Sigmoid colon (tissue), 7 donors: ENCODE measurements around the gene DDX17. TPM values are rescaled to one million over a fixed set of nuclear protein-coding genes. Genes with fewer than 3 reads are reported as not detected.

Experiments used
- DNase-seq: peaks from one replicate; pipeline ENCODE4 v3.0.0-alpha.2; 2019
- H3K27ac ChIP-seq, 4 donors: fragments of 200-600 bp; sonication (generic); one replicate each; pipeline ENCODE4 v1.5.1; 2016 to 2019; ENCODE audit warnings: mild to moderate bottlenecking in 1 of 4
- H3K27me3 ChIP-seq, 3 donors: fragments of 200-600 bp; sonication (generic); one replicate each; pipeline ENCODE4 v1.5.1; 2019; ENCODE audit warnings: mild to moderate bottlenecking in 1 of 3
- H3K36me3 ChIP-seq, 4 donors: fragments of 200-600 bp; sonication (generic); one replicate each; pipeline ENCODE4 v1.5.1; 2016 to 2019
- H3K4me1 ChIP-seq, 4 donors: fragments of 200-600 bp; sonication (generic); one replicate each; pipeline ENCODE4 v1.5.1; 2017 to 2019
- H3K4me3 ChIP-seq, 4 donors: fragments of 200-600 bp; sonication (generic); one replicate each; pipeline ENCODE4 v1.5.1; 2017 to 2019; ENCODE audit warnings: mild to moderate bottlenecking in 2 of 4, moderate library complexity in 1 of 4
- H3K9me3 ChIP-seq, 4 donors: fragments of 200-600 bp in 3 of 4; sonication (generic) in 3 of 4; one replicate each; pipeline versions ENCODE4 v1.5.1 to v1.6.1; 2013 to 2019
- EP300 ChIP-seq, 4 donors: sonication (generic); formaldehyde crosslinking; IDR thresholded peaks; one replicate each; pipeline ENCODE4 v1.6.1; 2017; ENCODE audit warnings: antibody characterized with exemption in 4 of 4
- POLR2A ChIP-seq, 2 donors: fragments of 450-650 bp; IDR thresholded peaks; one replicate each; pipeline ENCODE4 v1.6.1; 2016; ENCODE audit warnings: antibody characterized with exemption in 2 of 2, mild to moderate bottlenecking in 2 of 2, moderate library complexity in 2 of 2
- POLR2AphosphoS5 ChIP-seq, 4 donors: sonication (generic); formaldehyde crosslinking; IDR thresholded peaks; one replicate each; pipeline ENCODE4 v1.6.1; 2017; ENCODE audit warnings: antibody characterized with exemption in 4 of 4
- WGBS, 2 donors: extraction: QIAGEN DNeasy Blood & Tissue Kit; methylation state at CpG; one replicate each; pipeline ENCODE4 v1.1.7; 2013; 5-methylcytosine and 5-hydroxymethylcytosine counted together
- intact Hi-C: fragments of 100-400 bp; cut with DNase I; formaldehyde crosslinking; loops from one replicate; pipeline ENCODE4 v1.15.1; 2023
- polyA plus RNA-seq, 3 donors: library from polyadenylated mRNA; stranded (reverse); fragments of 200-250 nt; gene quantifications; one replicate each; pipeline ENCODE4 v1.2.3, GENCODE V29; 2013
- total RNA-seq, 4 donors: library from RNA; depleted of rRNA; stranded (reverse); fragments of >200 nt; gene quantifications; one replicate each; pipeline ENCODE4 v1.1.0, GENCODE V29; 2016
- TF ChIP-seq, protein P1 (sequence below), 4 experiments: fragments of 450-650 bp in 3 of 4; fragments of 200-600 bp in 1 of 4; IDR thresholded peaks; one replicate each; pipeline ENCODE4 v1.5.1; 2016 to 2019; ENCODE audit warnings: antibody characterized with exemption in 4 of 4, mild to moderate bottlenecking in 3 of 4, moderate library complexity in 2 of 4
- donor health status: healthy with polysubstance abuse.
- donor health status: Bipolar disorder and iron deficiency.
- donor health status: healthy.

DDX17 gene
- total and polyA plus RNA-seq, 7 donors = 54.7 to 630 (median 504) TPM

DNA sequence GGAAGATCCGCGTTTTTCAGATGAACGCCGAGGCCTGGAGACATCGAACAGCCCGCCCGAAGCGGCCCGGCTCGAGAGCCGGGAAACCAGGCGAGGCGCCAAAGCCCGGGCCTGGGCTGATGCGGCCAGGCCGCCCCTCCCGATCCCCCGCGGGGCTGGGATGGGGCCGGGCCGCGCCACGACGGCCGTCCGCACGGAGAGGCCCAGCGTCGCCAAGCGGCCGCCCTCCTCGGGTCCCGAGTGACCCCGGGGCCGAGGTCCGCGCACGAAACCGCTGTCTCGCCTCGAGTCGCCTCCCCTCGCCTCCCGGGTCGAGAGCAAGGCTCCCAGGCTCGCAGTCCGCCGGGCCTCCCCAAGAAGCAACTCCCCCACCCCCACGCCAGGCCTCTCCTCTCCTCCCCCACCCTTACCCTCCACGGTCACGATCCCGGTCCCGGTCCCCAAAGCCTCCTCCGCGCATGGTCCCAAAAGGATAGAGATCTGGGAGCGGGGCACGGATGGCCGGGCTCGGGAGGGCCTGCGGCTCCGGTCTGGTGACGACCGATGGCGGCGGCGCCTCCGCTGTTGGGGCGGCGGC lies 482 bp downstream of the DDX17 start:
- intact Hi-C loops = loop anchor here (2.0 to 10.0 kb wide), 4 partner anchors 38 to 451 kb away; partner anchors contain the start of genes KDELR3, MAFF and PICK1
- peak; percentile 91 for DNase-seq
- H3K4me1 ChIP-seq = peaks cover 0 to 52% (median 51%) of the 10 kb centered on the region in 4 donors
- WGBS, 2 donors = 0% methylated on average over 69 of the region's 69 CpGs
- peaks cover 0 to 15% (median 4%) of the 10 kb centered on the region in 4 donors for H3K36me3 ChIP-seq
- TF ChIP-seq POLR2AphosphoS5 (IDR thresholded peaks at IDR 0.05) (peak; percentile 34 to 87 (median 60)), POLR2A (IDR thresholded peaks at IDR 0.05) (peak in 1 of 2 donors; percentile 41)
- TF ChIP-seq, protein P1, sequence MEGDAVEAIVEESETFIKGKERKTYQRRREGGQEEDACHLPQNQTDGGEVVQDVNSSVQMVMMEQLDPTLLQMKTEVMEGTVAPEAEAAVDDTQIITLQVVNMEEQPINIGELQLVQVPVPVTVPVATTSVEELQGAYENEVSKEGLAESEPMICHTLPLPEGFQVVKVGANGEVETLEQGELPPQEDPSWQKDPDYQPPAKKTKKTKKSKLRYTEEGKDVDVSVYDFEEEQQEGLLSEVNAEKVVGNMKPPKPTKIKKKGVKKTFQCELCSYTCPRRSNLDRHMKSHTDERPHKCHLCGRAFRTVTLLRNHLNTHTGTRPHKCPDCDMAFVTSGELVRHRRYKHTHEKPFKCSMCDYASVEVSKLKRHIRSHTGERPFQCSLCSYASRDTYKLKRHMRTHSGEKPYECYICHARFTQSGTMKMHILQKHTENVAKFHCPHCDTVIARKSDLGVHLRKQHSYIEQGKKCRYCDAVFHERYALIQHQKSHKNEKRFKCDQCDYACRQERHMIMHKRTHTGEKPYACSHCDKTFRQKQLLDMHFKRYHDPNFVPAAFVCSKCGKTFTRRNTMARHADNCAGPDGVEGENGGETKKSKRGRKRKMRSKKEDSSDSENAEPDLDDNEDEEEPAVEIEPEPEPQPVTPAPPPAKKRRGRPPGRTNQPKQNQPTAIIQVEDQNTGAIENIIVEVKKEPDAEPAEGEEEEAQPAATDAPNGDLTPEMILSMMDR (IDR thresholded peaks at IDR 0.05) = no peak
- no peaks in the 10 kb centered on the region for H3K27me3 ChIP-seq
- H3K4me3 ChIP-seq = peak overlapping the region; percentile 73 to 94 (median 90)
- H3K9me3 ChIP-seq = no peaks in the 10 kb centered on the region
- peak overlapping the region; percentile 98 to 100 (median 99) for H3K27ac ChIP-seq

DNA sequence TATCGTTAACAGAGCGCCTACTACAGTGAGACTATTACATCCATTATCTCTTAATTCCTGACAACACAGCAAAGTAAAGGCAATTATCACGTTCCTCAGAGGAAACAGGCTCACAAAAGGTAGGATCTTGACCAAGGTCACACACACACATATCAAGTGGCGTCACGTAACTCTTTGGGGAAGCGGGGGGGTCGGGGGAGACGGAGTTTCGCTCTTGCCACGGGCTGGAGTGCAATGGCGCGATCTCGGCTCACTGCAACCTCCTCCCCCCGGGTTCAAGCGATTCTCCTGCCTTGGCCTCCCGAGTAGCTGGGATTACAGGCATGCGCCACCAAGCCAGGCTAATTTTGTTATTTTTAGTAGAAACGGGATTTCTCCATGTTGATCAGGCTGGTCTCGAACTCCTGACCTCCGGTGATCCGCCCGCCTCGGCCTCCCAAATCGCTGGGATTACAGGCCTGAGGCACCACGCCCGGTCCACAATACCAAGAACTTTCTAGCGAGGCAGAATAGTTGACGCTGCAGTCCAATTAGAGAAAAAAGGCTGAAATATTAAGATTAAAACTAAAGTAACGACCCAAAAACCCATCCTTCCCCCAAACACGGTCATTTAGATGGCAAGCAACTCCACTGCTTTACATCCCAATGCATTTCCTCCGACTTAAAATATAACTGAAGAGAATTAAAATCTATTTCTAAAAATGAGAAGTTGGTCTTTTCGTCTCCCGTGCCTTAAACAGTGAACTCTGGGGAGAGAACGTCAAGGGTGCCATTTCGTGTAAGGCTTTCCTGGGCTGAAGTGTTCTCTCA lies 1.2 kb downstream of the DDX17 start:
- TF ChIP-seq POLR2A (IDR thresholded peaks at IDR 0.05) = no peak
- peak in 1 of 4 donors; percentile 26 for TF ChIP-seq POLR2AphosphoS5 (IDR thresholded peaks at IDR 0.05)
- Histone ChIP-seq H3K27ac (peak overlapping the region; percentile 98 to 100 (median 99)), H3K27me3 (no peaks in the 10 kb centered on the region), H3K9me3 (no peaks in the 10 kb centered on the region), H3K4me3 (peak overlapping the region; percentile 73 to 94 (median 90)), H3K36me3 (peaks cover 2 to 21% (median 11%) of the 10 kb centered on the region in 4 donors), H3K4me1 (peaks cover 0 to 56% (median 54%) of the 10 kb centered on the region in 4 donors)
- intact Hi-C loops = loop anchor here (5.0 to 10.0 kb wide), 3 partner anchors 38 to 450 kb away; partner anchors contain the start of genes KDELR3, MAFF and PICK1
- DNase-seq = peak; percentile 78
- 1% methylated on average over 35 of the region's 35 CpGs for WGBS, 2 donors

DNA sequence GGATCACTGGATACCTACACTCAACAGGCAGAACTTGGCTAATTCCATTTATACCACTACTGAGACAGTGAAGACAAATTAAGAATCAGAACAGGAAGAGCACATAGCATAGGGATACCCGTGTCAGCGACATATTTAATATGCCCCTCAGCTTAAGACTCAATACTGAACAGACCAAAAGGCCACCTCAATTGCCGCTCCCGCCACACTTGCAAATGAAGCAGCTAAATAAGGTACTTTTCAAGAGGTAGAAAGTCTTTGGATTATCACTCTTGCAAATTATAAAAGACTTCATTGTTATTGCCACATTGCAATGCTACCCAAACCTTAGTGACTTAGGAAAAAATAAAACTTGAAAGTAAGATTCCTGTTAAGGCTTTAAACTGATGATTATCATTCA lies 3.1 kb downstream of the DDX17 start:
- WGBS, 2 donors = 45 to 64% methylated on average over 4 of the region's 4 CpGs
- H3K9me3 ChIP-seq = no peaks in the 10 kb centered on the region
- intact Hi-C loops = loop anchor here (10.0 kb wide), 1 partner anchor 448 kb away; the partner anchor contains the start of gene PICK1
- TF ChIP-seq EP300 (IDR thresholded peaks at IDR 0.05) = no peak
- TF ChIP-seq, protein P1 (IDR thresholded peaks at IDR 0.05) = no peak
- no peak for TF ChIP-seq POLR2AphosphoS5 (IDR thresholded peaks at IDR 0.05)
- TF ChIP-seq POLR2A (IDR thresholded peaks at IDR 0.05) = no peak
- peaks cover 18 to 40% (median 29%) of the 10 kb centered on the region in 4 donors for H3K36me3 ChIP-seq
- H3K4me3 ChIP-seq = peak overlapping the region in 3 of 4 donors; percentile 73 to 94 (median 89)
- no peak for DNase-seq
- peaks cover 0 to 75% (median 62%) of the 10 kb centered on the region in 4 donors for H3K4me1 ChIP-seq
- peak overlapping the region; percentile 28 to 99 (median 98) for H3K27ac ChIP-seq
- no peaks in the 10 kb centered on the region for H3K27me3 ChIP-seq

DNA sequence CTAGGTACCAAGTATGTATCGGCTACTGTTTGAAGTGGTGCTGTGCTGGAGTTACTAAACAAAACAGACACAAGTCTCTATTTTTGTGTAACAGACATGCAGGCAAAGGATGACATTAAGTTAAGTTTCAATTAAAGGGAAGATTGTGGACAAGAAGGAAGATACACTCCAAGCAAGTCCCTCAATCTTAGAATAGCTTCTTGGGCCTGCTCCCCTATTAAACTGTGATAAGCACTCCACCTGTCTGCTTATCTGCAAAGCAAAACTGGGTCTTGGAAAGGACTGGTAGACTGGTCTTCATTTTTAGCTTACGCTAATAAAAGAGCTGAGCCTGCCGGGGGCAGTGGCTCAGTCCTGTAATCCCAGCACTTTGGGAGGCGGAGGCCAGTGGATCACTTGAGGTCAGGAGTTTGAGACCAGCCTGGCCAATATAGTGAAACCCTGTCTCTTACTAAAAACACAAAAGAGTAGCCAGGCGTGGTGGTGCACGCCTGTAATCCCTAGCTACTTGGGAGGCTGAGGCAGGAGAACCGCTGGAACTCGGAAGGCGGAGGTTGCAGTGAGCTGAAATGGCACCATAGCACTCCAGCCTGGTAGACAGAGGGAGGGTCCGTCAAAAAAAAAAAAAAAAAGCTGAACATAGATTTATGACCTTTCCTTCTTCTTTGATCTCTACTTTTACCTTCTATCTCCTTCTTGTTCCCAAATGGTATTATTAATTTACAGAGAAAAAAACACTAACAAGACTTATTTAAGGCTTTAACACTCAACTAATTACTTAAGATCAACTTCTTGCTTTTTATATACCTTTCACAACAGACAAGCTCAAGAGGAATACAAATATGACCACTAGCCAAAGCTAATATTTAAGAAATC lies 4.1 kb downstream of the DDX17 start:
- no peaks in the 10 kb centered on the region for H3K27me3 ChIP-seq
- peaks cover 26 to 50% (median 36%) of the 10 kb centered on the region in 4 donors for H3K36me3 ChIP-seq
- DNase-seq = no peak
- intact Hi-C loops = loop anchor here (10.0 kb wide), 1 partner anchor 447 kb away; the partner anchor contains the start of gene PICK1
- no peak for TF ChIP-seq POLR2AphosphoS5 (IDR thresholded peaks at IDR 0.05)
- TF ChIP-seq, protein P1 (IDR thresholded peaks at IDR 0.05) = no peak
- no peak for TF ChIP-seq EP300 (IDR thresholded peaks at IDR 0.05)
- no peak for TF ChIP-seq POLR2A (IDR thresholded peaks at IDR 0.05)
- 88 to 89% methylated on average over 10 of the region's 10 CpGs for WGBS, 2 donors
- H3K9me3 ChIP-seq = no peaks in the 10 kb centered on the region
- peaks cover 0 to 74% (median 56%) of the 10 kb centered on the region in 4 donors for H3K4me1 ChIP-seq
- peak overlapping the region in 2 of 4 donors; percentile 73 to 89 for H3K4me3 ChIP-seq
- peak overlapping the region; percentile 28 to 99 (median 98) for H3K27ac ChIP-seq
